Endothelial cell of hepatic sinusoid (primary cell): ENCODE measurements around the gene SCN7A.
"Not testable (repeated sequence)": the region's sequence is repeated elsewhere in the genome, so short reads cannot be mapped to it uniquely, and the experiment has no call there.

Source experiments
- in situ Hi-C: cut with HindIII; loops from 2 replicates; pipeline ENCODE4 v1.10.0; 2017; ENCODE audit warnings: low sequenced_read_pairs

Gene SCN7A

DNA sequence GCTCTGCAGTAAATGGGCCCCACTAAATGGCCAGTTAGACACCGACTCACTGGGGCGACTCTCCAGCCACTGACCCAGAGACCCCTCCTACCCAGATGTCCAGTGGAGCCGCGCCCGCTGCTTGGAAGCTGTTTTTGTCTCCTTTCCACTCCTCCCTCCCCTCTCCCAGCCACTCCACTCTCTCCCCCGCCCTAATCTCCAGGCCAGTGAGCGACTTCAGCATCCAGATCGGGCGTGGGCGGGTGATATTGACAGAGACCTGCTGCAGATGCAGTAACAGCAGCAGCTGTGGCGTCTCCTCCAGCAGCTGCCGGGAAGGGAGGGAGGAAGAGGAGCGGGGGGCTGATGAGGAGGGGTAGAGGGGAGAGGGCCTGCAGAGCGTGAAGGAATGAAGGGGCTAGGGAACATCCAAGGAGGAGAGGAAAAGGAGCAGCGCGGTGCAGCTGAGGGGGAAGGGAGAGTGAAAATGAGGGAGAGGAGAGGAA lies at the start of gene SCN7A:
Gene SCN7A (minus strand): TSS at position 110 of the 485 bp plus-strand sequence. CDS start 16,553 bp downstream, outside the sequence.
- in situ Hi-C loops, result no loop called here

DNA sequence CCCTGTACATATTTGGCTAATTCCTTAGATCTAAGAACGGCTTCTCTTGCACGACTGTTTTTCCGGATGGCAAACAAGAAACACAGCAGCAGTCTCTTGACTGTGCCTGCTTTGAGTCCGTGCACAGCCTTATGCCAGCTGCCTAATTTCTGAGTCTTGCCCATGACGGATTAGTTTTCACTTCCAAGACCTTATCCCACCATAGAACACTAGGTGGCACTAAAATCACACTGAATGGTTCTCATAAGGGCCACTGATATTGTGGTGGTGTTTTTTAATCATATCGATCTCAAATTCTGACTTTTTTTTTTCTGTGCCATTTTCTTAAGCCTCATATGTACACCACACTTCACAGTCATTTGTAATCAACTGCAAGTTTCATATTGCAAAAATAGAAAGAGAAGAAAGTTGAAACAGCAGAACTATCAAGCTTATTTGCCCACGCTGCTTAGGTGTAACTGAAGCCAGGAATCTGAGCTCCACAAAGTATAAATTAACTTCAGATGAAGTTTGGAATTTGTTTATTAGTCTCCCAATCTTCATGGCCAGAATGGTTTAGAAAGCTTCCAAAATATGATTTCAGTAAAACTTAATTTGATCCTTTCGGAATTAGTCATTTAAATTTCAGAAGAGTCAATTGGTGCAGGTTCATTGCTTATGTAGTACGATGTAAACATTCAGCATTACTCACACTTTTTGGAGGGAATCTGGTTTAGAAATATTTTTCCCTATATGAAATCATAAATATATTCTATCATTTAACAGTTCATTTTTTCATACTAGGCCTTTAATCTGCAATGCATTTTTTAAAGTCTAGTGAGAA lies 45.5 kb upstream of the SCN7A start:
- in situ Hi-C loops, result no loop called here

- in situ Hi-C loops, result no loop called here
Measured at GRCh38 chr2:166536111-166536510, 42.1 kb upstream of the SCN7A start.

DNA sequence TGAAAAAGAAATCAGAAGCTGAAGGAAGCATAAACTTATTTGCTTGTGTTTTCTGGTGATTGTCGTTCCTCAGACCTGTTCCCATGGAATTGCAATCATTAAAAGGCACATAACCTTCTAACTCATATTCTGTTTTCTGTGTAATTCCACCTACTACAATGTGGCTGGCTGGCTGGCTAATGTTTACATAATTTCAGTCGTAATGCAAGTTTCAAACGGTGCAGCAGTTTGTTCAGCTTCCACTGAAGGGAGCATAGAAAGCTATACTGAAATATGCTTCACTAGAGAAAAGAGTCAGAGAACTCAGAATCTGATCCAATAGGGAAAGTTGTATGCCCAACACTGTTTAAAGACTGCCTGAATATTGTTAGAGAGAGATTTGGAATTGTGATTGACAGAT lies 27.1 kb upstream of the SCN7A start:
- in situ Hi-C loops, result no loop called here

DNA sequence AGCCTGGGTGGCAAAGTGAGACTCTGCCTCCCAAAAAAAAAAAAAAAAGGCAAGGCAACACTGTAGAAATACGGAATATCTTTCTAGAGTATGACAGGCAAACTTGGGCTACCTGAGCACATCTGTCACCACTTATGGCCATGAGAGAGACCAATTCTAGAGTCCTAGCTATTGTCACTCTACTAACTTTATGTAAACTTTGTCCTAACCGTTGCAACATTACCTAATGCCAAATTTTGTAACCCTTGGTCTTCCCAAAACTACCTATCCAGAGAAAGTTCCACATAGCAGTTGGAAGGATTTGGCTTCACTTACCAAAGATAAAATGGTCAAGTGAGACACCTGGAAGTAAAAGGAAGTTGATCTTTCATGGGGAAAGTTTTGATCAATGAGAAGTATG lies 26.6 kb upstream of the SCN7A start:
- in situ Hi-C loops, result no loop called here

DNA sequence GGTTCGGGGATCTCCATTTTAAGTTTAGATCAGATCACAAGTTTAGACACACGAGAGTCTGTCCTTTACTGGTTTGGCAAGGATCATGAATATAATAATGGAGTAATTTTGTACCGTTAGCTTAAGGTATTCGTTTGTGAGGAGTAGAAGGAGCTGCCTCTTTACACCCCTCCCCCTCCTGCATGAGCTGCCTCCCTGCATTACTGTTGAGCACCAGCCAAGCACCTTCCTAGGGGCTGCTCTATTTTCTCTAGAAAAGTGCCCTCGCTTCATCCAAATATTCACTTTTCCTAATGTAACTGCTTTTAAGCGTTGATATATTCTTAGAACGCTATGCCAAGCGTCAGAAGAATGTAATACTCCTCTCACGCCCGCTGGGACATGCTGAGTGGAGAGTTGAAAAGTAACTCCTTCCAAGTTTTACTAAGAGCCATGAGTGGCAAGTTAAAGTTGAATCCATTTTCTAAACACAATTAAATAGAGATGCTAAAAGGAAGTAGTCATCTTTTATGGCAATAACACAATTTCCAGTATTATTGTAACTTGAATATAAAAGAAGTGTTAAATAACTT lies 25.4 kb upstream of the SCN7A start:
- in situ Hi-C loops, result no loop called here

GRCh38 chr2:166518634-166519390 lies 24.8 kb upstream of the SCN7A start:
- in situ Hi-C loops, result no loop called here

GRCh38 chr2:166517533-166518061 lies 23.5 kb upstream of the SCN7A start:
- in situ Hi-C loops, result no loop called here

DNA sequence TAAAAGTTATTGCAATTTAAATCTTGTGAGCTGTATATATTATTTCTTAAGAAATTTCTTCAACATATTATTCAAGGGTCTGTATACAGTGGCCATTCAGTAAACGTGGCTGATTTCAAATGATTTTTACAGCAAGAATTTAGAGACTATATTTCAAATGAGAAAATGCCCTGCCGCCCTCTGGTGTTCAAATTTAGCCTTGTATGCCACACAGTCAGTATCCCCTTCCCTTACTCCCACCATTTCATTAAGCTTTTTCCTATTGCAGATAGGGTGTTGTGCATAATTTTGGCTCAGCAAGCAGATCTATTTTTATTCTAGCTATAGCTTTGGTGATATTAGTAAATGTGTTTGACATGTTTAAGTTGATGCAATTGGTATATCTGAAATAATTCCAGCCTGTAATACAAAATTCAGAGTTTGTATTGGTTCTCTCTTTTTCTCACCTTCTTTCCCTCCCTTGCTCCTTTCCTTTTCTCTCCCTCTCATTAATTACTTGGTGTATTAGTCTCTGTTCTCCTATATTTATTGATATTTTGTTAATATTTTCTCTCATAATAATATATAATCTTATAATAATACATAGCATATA lies 22.8 kb upstream of the SCN7A start:
- in situ Hi-C loops, result no loop called here

- in situ Hi-C loops, result no loop called here
Measured at GRCh38 chr2:166513952-166514351, 19.9 kb upstream of the SCN7A start.

DNA sequence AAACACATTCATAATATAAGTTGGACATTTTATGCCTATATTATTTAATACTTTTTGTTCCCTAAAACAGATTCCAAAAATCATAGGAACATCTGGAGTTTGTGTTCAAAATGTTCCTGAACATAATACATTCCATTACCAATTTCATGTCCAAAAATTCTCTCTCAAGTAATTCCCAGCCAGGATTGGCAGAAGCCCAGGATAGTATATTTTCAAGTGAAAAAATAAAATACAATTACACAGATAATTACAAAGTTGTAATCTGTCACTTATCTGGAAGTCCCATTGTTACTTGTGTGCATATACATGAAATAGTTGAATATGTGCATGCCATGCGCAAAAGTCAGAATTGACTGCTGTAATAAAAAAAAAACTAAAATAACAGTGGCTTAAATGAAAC lies 5.2 kb upstream of the SCN7A start:
- in situ Hi-C loops, result no loop called here

DNA sequence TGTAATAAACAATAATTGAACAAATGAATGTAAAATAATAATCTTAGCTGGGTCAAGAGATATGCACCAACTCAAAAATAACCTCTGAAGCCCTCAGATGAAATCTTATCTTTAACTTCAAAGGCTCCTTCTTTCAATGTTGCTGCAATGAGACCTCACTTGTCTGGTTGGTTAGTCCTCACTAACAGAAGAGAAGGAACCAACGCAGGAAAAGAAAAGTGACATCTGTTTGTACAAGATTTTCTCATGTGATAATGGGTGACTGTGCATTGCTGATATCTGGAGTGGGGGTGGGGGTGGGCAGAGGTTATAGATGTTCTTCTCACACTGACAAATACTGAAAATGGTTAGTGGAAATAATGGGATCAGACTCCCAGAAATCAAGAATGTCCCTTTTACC lies 2.6 kb downstream of the SCN7A start:
- in situ Hi-C loops, result no loop called here

GRCh38 chr2:166487171-166487570 lies 6.9 kb downstream of the SCN7A start:
- in situ Hi-C loops, result no loop called here

GRCh38 chr2:166485558-166486178 lies 8.4 kb downstream of the SCN7A start:
- in situ Hi-C loops, result no loop called here

DNA sequence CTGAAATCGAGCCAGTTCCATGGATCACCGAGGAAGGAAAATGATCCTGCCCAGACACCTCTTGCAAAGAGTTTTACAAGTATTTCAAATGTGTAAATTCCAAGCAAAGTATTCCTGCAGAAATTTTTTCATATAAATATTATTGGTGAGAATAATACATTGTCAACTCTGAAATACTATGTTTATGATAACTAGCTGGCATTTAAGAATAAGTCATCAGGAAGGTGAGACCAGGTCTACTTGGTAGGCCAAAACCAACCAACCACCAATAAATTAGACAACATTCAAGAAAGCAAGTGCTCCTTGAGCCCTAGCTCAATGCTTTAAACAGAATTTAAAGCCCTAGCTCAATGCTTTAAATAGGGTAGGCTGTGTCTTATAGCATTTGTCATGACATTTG lies 21.7 kb downstream of the SCN7A start:
- in situ Hi-C loops, result no loop called here

DNA sequence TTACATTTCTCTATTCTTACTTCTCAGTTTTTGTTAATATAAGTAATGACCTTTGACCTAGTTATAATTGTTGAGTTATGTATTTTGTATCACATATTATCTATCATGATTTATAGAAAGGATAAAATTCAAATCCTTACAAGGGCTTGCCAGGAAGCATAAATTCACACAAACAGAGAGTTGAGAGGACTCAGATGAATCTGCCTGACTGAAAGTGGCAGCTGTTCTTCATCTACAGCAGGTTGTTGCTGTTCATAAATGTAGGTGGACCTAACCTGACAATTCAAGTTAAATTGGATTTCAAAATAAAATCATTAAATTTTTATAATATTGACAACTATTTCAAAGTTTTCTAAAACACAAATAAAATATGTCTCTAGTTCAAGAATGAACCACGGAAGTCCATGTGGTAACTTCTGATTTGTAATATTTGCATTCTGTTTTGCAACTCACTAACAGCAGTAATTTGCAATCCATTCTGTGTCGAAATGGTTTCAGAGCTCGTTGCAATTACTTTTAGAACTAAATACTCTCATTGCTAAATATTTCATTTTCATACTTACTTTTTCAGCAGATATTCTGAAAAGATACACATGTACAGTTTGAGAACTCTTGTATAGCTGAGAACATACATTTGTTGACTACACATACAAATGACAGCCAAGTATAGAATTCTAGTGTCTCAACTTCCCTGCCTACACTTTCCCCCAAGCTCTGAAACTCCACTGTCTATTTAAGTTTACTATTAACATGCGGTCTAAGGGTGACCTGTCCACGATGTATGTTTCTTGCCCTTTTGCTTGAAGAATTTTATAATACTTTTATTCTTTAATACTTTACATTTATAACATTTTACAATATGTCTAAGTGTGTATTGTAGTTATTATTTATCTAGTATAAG lies 25.7 kb downstream of the SCN7A start:
- in situ Hi-C loops, result no loop called here

- in situ Hi-C loops, result no loop called here
Measured at GRCh38 chr2:166464187-166464586, 29.9 kb downstream of the SCN7A start.

DNA sequence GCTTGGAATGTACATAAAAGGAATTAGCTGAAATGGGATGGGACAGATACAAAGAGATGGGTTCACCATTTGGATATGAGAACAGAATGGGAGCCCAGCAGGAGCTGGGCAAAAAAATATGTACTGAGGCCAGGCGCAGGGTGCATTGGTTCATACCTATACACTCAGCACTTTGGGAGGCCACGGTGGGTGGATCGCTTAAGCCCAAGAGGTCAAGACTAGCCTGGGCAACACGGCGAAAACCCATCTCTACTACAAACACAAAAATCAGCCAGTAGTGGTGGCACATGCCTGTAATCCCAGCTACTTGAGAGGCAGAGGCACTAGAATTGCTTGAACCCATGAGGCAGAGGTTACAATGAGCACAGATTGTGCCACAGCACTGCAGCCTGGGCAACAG lies 30.4 kb downstream of the SCN7A start:
- in situ Hi-C loops, result no loop called here

DNA sequence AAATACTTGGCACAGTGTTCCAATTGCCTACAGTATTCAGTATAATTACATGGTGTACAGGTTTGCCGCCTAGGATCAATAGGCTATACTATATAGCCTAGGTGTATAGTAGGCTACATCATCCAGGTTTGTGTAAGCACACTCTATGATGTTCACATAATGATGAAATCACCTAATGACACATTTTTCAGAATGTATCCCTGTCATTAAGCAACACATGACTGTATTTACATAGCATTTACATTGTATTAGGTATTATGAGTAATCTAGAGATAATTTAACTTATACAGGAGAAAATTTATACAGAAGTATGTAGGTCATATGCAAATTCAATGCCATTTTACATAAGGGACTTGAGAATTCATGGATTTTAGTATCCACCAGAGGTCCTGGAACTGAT lies 35.4 kb downstream of the SCN7A start:
- in situ Hi-C loops, result no loop called here

GRCh38 chr2:166455823-166456222 lies 38.2 kb downstream of the SCN7A start:
- in situ Hi-C loops, result not testable (repeated sequence)
